NCI-H2227 (cell line): Measurements from ENCODE around the gene TMEM135.
"Not testable (repeated sequence)": the region's sequence is repeated elsewhere in the genome, so short reads cannot be mapped to it uniquely, and the experiment has no call there.

ENCODE experiments used
- DNase-seq: peaks from one replicate; lab custom pipeline; 2025; ENCODE audit not compliant: unreplicated experiment; lab: John Stamatoyannopoulos, UW

TMEM135 gene

DNA sequence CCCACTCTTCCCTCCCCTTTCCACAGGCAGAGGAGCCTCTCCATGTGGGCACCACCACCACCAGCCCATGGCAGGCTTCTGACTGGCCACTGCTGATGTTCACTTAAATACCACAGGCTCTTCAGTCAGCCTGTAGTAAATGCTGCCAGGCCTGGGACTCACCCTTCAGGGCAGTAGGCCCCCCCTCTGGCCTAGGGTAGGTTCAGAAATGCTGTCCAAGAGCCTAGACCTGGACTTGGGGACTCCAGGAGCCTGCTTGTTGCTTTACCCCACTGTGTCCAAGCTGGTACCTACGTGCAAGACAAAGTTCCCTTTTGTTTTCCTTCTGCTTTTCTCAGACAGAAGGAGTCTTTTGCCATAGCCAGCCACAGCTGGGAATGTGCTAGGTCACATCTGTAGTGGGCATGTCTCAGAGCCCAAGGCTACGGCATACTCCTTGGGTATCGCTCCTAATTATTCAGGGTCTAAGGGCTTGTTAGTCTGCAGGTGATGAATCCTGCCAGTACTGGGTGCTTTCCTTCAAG, 38.6 kb downstream of the TMEM135 start:
- DNase-seq: no peak

DNA sequence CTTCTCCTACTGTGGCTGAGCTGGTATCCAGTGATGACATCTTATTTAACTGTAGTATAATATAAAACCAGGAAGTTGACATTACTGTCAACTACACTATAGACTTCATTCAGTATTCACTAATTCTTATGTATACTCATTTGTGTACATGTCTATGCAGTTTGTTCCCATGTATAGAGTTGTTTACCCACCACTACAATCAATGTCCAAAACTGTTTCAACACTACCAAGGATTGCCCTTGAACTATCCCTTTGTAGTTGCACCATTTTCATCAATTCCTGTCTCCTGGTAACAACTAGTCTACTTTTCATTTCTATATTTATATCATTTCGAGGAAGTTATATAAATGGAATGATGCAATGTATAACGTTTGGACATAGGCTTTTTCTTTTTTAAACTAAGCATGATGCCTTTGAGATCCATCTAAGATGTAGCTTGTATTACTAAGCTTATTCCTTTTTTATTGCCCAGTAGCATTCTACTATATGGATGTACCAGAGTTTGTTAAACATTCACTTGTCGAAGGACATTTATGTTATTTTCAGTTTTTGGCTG, 39.2 kb downstream of the TMEM135 start:
- no peak for DNase-seq

DNA sequence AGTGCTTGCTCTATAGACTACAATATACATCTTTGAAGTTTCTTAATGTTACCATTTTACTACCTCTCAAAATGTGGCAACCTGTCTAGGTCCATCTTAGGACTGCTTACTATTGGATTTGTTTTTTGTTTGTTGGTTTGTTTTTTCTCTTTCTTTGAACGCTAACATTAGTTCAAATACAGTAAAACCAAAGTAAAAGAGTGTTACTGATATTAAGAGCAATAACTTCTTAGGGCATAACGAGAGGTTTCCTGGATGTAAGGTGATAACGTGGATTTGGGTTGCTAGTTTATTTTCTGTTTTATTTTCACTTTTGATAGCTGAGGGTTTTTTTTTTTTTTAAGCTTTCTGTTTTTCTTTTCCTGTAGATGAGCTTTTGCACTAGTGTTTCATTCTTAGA, 43.6 kb downstream of the TMEM135 start:
- DNase-seq: no peak

DNA sequence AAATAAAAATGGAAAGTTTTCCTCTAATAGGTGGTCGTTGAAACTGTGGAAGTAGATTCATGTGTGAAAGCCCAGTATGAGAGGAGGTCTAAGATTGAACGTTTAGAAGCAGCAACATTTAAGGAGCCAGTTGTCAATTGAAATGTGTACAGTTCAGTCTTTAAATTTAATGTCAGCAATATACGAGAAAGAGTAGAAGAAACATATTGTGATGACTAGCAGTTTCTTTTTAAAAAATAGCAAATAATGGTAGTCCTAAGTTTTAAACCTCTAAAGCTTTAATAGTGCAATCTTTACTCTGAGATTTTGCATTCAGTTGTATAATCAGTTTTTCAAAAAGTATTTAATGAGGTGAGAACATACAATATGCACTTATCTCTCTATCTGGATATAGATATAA, 44.9 kb downstream of the TMEM135 start:
- DNase-seq: no peak

DNA sequence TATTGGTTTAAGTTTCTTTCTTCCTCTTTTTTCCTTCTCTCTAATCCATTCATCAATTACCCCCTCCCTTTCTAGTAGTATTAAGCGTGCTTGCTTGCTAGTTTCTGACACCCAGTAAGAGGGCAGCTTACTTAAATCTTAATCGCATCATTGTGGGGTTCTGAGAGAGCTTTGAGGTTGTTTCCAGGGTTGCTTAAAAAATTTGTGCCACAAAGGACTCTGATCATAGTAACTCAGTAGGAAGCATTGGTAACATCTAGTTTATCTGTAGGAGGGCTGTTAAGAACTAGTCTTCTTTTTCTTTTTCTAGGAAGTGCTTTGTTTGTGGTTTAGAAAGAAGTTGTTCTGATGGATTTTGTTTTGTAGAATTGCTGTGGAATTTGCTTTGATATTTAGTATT, 45.3 kb downstream of the TMEM135 start:
- DNase-seq: no peak

DNA sequence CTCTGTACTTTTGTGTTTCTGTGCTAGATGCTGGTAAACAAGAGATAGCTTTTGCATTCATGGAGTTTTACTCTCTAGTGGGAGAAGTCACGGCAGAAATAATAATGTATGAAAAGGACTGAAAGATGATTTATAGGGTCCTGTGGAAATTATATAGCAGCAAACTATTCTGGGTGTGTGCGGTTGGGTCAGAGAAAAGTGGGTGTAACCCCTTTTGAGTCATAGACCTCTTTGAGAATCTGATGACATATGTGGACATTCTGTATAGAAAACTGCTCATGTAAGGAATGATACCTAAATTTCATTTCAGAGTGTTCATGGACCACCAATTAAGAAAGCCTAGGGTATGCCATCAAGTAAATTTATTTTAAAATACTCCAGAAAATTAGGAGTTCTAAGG, 54.4 kb downstream of the TMEM135 start:
- DNase-seq: no peak

DNA sequence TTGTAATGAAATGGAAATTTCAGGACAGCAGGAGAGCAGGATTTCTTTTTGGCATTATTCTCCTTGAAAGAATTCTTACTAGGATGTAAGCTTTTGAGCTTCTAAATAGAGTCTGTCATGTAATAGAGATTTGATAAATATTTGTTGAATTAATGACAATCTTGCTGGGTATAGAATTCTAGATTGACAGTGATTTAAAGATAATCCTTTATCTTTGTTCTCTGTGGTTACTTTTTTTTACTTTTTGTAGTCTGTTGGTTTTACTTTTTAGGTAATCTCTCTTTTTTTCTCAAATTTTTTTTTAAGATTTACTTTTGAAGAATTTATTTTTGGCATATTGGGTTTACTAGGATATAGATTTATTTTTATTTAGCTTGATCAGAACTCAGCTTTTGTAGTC, 54.8 kb downstream of the TMEM135 start:
- DNase-seq: no peak

DNA sequence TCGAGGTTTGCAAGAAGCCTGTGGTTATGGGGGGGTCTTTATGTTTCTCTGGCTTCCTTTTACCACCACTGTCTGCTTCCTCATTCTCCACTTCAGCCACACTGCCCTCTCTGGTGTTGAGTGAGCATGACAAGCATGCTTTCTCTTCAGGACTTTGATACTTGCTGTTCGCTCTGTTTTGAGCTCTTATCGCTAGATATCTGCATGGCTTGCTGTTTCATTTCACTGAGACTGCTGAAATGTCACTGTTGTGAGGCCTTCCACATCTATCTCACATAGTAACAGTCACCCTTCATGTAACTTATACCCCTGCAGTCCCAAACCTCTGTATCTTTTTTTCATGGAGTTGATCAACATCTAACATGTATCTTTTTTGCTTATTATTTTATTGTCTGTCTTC, 59.8 kb downstream of the TMEM135 start:
- DNase-seq: peak; percentile 31

DNA sequence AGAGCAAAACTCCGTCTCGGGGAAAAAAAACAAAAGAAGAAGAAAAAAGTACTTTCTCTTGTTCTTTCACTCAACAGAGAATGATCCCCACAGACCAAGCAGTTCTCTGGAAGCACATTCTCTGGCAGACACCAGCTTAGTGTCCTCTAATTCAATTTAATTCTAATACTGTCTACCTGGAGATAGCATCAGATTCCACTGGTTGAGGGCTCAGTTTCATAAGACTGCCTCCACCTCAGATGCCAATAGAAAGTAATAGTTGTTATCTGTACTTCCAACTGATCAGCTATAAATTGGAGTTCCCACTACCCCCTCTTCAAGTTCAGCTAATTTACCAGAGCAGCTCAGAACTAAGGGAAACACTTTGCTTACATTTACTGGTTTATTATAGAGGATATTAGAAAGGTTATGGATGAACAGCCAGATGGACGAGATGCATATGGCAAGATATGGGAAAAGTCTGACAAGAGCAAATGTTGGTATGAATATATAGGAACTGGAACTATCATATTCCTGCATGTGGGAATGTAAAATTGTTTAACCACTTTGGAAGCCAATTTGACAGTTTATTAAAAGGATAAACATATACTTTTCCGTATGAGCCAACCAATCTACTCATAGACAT, 64.3 kb downstream of the TMEM135 start:
- no peak for DNase-seq

DNA sequence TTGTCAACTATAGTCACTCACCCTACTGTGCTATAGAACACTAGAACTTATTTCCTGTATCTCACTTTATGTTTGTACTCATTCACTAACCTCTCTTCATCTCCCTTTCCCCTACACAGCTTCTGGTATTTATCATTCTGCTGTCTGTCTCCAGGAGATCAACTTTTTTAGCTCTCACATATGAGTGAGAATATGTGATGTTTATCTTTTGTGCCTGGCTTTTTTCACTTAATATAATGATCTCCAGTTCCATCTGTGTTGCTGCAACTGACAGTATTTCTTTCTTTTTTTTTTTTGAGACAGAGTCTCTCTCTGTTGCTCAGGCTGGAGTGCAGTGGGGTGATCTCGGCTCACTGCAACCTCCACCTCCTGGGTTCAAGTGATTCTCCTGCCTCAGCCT, 68.1 kb downstream of the TMEM135 start:
- not testable (repeated sequence) for DNase-seq

DNA sequence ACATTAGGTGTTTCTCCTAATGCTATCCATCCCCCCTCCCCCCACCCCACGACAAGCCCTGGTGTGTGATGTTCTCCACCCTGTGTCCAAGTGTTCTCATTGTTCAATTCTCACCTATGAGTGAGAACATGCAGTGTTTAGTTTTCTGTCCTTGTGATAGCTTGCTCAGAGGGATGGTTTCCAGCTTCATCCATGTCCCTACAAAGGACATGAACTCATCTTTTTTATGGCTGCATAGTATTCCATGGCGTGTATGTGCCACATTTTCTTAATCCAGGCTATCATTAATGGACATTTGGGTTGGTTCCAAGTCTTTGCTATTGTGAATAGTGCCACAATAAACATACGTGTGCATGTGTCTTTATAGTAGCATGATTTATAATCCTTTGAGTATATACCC, 69.6 kb downstream of the TMEM135 start:
- DNase-seq: not testable (repeated sequence)

DNA sequence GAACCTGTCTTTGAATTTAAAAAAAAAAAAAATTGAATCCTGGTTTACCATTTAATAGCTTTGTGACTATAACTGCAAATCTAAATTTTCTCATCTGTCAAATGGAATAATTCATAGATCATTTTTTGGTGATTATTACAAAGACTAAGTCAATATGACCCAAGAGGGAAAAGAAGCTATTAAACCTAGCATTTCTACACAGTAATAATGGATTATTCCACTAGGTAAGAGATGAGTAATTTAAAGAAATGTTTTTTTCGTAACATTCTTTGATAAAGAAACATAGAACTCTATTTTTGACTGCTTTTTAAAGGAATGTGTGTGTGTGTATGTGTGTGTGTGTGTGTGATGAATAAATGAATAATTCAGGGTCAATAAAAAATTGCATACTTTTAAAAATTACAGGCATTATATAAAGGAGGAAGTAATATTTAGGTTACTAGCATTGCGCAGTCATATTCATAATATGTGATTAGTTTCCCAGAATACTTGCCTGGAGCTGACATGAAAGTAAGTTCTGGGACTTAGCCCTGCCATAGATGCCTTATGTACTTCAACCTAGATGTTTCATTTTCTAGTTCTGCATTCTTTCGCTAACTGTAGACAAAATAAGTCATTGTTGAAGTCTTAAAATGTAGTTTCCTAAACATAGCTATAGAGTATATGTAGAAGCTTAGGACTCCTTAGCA, 72.9 kb downstream of the TMEM135 start:
- DNase-seq: no peak

DNA sequence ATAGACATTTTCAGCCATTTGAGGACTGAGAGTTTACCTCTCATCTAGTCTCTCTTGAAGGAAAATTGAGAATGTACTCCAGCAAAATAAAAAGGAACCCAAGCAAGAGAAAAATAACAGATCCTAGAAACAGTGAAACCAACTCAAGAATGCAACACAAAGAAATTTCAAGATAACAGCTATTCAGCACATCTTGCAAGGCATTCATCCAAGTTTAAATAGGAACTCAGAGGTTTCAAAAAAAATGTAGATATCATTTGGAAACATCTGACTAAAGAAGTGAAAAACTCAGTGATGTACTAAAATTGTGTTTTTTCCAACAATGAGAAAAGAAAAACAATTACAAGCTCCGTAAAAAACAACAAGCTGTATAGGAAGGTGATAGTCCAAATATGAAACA, 76.4 kb downstream of the TMEM135 start:
- DNase-seq: no peak

DNA sequence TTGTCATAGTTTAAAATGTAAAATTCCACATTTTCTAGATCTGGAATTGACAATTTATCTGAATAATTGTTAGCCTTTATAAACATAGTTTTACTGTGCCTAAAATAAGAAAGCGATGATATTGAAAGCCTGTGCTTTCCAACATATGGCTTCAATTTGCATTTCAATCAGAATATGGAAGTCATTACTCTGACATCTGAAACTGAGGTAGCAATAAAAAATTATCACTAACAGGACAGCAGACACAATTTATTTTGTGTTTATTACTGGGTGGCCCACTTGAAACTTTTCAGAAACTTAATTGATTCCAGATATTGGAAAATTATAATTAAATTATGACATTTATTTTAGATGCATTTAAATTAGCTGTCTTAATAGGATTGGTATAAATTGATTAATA, 78.5 kb downstream of the TMEM135 start:
- DNase-seq: no peak

DNA sequence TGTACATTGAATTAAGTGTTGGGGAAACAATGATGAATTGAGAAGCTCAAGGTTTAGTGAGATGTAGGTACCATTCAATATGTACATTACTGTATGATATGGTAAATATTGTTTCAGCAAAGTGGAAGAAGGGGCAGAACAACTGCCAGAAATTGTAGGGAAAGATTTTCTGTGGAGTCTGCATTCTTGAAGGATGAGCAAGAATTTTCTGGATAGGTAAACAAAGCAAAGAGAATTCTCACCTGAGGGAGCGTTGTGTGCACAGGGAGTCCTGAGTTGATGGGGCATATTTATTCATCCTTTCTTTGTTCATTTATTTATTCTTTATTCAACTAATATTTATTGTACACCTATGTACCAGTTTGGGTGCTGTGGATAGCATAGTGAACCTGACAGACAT, 83.2 kb downstream of the TMEM135 start:
- DNase-seq: no peak

DNA sequence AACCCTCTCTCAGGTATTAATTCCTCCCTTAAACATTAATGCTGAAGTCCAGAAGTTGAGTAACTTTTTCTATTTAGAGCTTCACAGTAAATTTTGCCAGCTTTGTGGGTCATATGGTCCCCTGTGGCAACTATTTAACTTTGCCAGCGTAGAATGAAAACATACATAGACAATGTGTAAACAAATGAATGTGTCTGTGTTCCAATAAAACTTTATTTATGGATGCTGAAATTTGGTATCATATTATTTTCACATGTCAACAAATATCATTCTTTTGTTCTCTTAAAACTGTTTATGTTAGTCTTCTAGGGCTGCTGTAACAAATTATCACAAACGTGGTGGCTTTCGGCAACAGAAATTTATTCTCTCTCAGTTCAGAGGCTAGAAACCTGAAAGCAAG, 85.1 kb downstream of the TMEM135 start:
- no peak for DNase-seq

DNA sequence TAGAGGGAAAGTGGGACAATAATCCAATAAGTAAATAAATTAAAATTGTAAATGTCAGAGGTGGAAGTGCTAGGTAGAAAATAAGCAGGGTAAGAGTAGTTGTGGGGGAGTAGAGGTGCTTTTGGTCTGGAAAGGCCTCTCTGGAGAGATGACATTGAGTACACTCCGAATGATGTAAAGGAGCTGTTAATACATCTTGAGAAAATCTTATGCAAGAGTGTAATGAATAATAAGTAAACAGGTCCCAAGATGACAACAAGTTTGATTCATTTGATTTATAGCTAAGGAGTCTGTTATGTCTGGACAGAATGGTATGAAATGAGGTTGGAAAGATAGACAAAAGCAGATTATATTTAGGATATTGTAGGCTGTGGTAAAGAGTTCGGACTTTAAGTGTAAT, 87.5 kb downstream of the TMEM135 start:
- no peak for DNase-seq

DNA sequence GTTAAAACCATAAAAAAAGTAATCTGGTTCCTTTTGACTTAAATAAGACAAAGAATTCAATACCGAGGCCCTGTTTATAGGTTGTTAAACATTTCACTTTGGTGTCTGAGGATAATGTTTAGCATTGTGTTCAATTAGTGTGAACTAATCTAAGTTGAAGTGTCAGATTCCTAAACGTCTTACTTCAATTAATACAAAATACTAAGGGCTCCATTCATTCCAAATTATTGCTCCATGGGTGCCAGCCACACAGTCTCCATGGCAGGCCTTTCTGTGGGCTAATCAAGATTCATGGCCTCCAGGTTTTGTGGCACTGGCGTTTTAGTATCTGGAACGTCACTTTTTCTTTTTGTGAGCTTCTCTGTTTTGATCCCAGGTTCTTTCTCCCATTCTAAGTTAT, 89.4 kb downstream of the TMEM135 start:
- DNase-seq: no peak

DNA sequence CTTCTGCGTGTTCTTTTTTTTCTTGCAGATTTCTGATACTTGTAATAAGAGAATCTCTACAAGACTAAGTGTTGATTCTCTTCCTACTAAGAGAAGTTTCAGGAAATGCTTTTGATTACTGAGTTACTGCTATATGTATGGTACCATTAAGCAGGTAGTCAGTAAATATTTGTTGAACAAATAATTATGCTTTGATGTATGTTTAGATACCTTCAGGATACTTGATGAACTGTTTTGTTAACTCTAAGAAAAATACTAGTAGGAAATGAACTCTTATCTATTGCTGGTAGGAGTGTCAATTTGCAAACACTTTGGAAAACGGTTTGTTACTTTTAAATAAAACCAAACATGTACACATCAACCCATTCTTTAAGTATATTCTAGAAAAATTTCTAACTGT, 90.6 kb downstream of the TMEM135 start:
- no peak for DNase-seq

DNA sequence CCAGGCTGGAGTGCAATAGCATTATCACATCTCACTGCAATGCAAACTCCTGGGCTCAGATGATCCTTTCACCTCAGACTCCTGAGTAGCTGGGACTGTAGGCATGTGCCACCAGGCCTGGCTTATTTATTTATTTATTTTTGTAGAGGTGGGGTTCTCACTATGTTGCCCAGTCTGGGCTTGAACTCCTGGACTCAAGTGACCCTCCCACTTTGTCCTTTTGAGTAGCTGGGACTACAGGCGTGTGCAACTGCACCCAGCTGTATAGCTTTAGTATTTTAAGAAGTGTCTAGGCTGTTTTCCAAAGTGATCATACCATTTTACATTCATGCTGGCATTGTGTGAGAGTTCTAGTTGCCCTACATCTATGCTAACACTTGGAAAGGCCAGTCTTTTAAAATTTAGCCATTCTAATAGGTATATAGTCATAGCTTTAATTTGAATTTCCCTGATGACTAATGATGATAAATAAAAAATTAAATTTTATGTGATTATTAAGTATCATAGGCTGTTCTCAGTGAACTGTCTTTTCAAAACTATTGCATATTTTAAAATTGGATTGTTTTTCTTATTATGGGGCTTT, 96.9 kb downstream of the TMEM135 start:
- DNase-seq: no peak

DNA sequence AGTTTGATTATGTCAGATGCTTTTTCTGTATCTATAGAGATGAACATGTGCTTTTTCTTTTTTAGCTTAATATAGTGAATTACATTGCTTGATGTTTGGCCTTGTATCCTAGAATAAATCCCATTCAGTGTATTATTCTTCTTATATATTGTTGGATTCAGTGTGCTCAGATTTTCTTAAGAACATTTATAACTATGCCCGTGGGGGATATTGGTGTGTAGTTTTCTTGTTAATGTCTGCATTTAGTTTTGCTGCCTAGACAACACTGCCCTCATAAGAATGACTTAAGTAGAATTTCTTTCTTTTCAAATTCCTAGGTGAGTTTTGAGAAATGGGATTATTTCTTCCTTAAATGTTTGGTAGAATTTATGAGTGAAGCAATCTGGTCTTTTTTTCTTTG, 98.5 kb downstream of the TMEM135 start:
- DNase-seq: no peak

DNA sequence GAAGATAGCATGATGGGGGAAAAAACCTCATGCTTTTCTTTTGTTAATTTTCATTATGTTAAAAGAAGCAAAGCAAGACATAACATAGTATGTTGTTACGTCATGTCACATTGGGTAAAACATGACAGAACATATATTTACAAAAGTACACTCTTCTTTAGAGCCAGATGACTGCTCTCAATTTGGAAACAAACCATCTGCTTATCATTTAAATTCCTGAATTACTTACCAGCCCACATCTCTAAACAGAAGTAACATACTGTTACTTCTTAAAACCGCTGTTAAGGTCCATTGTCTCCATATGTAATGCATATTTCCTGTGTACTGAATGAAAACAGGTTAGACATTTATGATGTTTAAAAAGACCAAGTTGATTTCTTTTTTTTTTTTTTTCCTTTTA, 100.0 kb downstream of the TMEM135 start:
- no peak for DNase-seq
